GM19438 (cell line): ENCODE measurements around the gene SHMT2.

Experiments used
- ATAC-seq: cut with Tn5 transposase; IDR thresholded peaks from one replicate; pipeline ENCODE4 v1.9.1; 2021; ENCODE audit warnings: low read depth; ENCODE audit not compliant: unreplicated experiment

The SHMT2 gene

DNA sequence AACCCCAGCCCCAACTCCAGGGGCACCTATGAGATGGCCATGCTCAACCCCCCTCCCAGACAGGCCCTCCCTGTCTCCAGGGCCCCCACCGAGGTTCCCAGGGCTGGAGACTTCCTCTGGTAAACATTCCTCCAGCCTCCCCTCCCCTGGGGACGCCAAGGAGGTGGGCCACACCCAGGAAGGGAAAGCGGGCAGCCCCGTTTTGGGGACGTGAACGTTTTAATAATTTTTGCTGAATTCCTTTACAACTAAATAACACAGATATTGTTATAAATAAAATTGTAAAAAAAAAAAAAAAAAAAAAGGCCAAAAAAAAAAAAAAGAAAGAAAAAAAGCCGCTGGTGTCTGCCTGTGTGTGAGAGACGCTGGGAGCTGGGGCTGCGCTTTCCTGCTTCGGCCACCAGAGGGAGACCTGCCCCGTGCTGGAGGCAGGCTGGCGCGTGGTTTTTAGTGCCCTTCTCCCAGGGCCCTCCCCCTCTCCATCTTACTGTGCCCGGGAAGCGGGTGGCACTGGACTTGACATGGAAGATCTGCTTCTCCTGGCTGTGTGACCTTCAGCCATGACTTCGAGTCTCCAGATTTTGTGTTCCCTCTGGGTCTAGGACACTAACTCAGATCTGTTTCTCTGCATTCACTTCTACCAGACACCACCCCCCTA, 16.3 kb upstream of the SHMT2 start:
- ATAC-seq = no peak

DNA sequence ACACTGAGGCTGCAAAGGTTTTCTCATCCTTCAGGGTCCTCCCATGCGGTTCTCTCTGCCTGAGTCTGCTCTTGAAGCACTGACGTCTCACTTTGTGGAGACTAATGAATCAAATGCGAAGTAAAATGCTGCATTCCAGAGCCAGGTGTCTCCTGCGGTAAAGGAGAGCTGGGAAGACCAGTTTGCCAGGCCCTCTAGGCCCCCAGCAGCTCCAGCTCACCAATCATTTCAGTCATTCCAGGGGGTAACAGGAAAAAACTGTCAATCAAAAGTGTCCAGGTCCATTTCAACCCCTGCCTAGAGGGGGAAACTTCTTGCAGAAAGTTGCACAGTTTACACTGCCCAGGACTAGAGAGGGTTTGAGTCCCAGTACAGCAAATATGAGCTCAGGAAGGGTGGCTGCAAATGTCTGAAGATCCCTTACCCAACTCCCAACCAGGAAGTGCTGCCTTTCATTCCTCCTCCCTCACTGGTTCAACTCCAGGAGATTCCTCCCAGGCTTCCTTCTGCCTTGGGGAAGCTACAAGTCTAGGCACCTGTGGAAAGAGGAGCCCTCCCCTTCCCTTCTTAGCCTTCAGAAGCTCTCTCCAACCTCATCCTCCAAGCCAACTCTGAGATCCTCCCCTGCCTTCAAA, 15.6 kb upstream of the SHMT2 start:
- ATAC-seq = no peak

DNA sequence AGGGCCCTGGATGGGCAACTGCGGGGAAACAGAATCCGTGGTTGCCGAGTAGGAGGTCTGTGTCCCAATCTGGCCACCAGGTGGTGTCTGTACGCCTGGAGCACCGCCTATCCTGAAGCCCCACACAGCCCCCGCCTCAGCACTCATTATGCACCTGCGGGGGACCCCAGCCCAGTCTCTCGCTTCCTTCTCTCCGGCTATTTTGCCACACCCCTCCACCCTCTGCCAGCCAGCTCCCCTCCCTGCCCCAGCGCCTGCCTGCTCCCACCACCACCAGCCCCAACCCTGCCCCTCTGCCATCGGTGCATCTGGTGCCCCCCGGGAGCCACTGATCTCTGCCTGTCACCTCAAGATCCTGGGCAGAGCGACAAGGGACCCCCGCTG, 15.1 kb upstream of the SHMT2 start:
- peak; percentile 40 for ATAC-seq

DNA sequence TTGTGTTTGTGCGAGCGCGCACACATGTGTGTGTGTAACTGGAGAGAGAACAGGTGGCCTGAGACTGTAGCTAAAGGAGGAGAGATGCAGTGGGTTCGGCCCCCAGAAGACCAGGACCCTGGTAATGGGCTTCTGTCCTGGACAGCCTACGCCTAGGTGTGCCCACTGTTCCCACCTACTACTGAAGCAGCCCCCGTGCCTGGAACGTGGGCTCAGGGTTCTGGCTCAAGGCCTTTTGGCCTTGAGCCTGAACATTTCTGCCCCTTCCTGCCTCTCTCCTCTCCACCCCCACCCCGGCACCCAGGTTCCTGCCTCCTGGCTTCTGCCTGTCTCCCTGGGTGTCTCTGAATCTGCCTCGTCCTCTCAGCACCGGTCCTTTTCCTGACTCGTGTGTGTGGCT, 14.4 kb upstream of the SHMT2 start:
- no peak for ATAC-seq

DNA sequence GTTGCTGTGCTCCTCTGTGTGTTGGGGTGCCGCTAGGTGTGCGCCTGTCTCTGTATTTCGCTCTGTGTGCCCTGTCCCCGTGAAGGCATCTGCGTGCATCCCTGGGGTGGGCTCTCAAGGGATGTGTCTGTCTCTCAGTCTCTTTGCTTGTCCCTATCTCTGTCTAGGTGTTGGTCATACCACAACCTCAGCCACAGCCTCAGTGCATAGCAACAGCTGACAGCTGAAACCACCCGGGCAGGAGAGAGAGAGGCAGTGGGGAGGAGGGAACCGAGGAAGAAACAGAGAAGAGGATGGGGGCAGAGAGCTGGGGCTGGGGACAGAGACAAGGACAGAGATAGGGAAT, 13.9 kb upstream of the SHMT2 start:
- no peak for ATAC-seq

DNA sequence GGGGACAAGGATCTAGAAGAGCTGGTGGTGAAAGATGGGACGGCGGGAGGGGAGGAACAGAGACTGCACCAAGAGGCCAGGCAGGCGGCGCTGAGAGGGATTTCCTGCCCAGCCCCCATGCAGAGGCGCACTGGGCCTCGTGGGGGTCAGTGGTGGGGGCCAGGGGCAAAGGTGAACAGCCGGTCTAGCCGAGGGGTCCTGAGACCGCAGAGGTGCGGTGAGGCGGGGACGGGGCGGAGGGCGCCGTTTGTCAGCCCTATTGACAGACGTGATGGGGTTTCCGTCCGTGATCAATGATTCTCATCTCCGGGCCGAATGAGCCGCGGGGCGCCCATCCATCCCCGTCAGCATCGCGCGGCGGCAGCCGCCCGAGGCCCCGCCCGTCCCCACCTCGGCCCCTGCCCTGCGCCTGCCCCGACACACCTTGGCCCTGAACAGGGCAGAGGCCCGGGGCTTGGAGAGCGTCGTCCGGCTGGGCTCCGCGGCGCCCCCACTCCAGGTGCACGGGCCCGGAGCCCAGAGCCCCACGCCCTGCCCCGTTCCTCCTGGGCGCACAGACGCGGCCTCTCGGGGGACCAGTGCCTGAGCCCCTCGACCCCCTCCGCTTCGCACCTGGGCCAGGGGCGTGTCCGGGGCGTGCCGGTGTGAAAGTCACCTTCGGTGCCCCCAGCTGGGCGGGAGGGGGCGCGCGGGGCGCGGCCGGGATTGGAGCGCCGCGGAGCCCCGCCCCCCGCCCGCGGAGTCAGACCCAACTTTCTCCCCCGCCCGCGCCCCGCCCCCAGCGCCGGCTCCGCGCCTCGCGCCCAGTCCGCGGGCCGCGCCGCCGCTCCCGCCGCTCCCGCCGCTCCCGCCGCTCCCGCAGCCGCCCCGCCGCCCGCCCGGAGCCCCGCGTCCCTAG, 13.2 kb upstream of the SHMT2 start, which contains the start of gene NXPH4:
NXPH4 (plus strand) TSS at position 781 of the 898 bp plus-strand sequence. CDS start 176 bp downstream, outside the sequence.
- no peak for ATAC-seq

DNA sequence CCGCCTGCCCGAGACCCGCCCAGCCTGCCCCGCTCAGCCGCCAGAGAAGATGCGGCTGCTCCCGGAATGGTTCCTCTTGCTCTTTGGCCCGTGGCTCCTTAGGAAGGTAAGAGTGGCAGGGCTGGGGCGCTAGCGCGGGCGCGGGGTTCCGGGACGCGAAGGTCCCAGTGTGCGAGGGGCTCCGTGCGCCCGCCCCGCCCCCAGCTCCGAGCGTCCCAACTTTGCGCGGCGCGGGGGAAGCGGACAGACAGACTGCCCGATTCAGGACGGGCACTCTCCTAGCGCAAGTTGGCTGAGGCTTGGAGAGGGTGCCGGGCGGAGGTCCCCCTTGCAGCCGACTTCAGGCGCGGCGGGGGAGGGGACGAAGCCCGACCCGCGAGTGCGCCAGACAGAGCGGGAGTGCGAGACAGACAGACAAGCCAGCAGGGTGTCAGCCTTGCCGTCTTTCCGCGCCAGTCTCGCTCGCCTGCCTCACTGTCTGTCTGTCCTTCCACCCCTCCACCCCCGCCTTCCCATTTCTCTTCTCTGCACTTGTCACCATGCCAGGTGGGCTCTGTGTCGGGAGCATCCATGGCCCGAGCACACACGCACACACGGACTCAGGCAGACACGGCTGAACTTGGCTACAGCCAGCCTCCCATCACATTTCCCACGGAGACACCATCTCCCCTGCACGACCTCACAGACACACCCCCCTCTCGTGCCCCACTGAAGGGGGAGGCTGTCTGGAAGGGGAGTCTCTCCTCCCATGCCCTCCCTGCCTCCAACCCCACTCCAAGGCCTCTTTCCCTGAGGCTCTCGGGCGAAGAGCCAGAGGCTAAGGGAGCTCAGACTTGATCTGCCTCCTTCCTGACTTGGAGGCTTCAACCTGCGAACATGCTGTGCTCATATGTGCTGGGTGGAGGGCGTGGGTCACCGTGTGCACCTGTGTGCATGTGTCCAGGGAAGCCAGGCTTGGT, 12.3 kb upstream of the SHMT2 start:
- no peak for ATAC-seq

DNA sequence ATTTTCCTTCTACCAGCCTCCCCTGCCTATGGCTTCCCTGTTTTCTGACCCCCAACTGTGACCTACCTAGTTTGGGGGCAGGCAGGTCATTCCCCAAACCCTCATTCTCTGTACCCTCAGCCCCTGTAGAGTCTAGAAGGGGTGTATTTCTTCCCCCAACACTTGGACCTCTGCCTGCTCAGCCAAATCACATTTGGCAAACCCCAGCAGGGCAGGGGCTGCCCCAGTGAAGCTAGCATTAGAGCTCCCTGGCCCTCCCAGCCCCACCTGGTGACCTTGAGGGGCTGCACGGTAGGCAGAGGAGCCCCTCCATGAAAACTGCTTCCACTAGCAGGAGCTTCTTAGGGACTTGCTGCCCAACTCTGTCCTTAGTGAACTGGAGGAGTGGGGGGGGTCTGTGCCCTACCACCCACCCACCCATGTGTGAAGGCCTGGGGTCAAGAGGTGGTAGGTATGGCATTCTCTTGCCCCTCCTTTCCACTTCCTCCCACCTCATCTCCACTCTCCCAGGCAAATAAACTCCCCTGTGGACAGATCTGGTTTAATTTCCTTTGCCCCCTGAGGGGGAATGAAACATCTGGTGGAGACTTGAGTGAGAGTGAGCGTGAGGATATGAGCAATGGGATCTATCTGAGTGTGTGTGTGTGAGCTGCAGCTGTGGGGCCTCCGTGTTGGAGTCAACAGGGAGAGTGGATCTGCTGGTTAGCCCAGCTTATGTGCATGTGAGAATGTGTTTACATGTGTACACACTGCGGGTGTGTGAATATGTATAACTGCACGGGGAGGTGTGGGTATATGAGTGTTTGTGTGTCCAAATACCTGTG, 11.3 kb upstream of the SHMT2 start:
- no peak for ATAC-seq

DNA sequence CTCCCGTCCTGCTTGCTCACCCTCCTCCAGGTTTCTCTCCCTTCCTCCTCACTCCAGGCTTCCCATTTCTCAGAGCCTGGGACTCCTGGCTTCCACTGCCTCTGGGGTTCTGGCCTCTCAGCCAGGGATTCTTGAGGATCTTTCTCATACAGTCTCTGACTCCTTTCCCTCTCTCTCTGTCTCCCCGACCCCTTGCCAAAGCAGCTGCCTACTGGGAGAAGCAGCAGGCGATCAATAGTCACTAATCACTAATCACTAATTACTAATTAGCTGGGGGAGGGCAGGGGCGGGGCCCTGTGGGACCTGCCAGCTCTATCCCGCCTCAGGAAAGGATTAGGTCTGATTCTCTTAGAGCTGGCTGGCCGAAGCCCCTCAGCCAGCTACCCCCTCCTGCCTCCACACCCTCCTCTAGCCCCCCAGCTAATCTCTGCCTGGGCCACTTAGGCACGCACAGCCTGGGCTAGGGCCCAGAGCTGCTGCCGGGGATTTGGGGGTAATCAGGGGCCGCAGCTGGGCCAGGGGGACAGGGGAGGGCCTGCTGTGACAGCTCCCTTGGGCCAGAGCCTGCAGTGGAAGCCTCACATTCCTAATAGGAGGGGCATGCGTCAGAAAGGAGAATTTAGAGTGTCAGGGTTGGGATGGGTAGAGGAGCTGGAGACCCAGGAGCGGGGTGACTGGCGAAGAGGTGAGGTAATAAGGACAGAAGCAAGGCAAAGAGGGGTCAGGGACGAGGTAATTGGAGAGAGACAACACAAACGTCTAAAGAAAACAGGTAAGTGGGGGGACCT, 10.1 kb upstream of the SHMT2 start:
- ATAC-seq = no peak

DNA sequence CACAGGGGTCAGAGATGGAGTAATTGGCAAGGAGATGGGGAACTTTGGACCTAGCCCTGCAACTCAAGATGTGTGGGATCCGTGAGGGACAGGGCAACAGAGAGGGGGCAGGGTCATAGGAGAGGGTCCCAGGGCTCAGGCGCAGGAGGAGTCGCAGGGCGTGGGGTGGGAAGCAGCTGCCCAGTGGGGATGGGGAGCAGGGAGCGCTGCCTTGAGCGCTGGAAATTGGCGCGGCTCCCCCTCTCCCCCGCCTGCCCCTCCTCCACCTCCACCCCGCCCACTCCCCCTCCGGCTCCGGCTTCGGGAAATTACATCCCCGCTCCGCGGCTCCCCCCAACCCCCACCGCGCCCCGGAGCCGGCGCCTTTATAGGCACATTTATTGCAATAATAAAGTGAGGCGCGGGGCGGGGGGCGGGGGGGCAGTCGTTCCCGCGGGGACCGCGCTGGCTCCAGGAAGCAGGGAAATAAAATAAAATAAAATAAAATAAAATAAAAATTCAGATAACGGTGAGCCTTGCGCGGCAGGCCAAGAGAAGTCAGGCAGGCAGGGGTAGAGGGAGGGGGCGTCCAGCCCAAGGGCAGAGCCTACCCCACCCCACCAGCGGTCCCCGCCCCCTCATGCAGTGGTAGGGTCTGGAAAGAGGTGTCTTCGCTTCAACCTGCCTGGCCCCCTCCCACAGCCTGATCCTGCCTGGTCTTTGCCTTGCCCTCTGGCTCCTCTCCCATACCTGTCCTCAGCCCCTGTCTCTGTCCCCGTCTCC, 9.3 kb upstream of the SHMT2 start:
- ATAC-seq = no peak

DNA sequence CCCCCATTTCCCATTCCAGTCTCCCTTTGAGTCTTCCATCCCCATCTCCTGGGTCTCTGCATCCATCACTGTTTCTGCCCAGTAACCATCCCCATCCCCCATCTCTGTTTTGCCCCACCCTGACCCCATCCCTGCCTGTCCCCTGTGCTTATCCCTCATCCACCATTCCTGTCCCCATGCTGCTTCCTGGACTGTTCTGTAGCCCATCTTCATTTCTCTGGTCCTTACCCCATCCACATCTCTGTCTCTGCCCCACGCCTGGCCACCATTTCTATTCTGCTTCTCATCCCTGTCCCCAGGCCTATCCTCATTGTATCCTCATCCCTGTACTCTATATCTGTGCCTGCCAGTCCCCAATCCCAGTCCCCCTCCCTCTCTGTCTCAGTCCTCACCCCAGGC, 8.7 kb upstream of the SHMT2 start:
- no peak for ATAC-seq

DNA sequence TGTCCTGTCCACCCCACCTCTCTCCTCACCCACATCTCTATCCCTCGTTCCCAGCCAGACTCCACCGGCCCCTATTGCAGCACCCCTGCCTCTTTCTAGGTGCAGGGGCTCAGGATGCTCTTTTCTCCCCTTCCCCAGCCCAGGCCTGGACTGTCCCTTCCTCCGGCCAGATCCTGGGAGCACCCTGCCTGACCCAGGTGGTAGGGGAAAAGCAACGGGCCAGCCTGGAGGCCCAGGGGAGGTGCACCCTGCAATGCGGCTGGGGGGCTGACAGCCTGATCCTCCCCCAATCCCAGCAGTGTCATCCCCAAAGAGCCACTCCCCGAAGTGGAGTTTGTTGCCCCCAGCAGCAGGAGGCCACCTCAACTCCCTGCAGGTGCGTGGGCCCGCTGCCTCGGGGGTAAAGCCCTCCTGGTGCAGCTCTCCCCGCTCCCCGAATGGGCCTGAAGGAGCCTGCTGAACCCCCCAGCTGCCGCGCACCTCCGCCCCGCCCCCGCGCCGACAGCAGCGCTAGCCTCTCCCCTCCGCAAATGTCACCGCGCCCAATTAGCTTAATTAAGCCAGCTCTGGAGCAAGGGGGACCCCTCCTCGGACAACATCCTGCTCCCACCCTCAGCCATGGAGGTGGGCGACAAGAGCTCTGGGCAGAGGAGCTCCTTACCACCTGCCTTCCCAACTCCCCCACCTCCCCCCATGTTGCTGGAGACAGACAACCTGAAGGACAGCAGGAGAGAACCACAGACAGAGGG, 8.2 kb upstream of the SHMT2 start:
- ATAC-seq = no peak

DNA sequence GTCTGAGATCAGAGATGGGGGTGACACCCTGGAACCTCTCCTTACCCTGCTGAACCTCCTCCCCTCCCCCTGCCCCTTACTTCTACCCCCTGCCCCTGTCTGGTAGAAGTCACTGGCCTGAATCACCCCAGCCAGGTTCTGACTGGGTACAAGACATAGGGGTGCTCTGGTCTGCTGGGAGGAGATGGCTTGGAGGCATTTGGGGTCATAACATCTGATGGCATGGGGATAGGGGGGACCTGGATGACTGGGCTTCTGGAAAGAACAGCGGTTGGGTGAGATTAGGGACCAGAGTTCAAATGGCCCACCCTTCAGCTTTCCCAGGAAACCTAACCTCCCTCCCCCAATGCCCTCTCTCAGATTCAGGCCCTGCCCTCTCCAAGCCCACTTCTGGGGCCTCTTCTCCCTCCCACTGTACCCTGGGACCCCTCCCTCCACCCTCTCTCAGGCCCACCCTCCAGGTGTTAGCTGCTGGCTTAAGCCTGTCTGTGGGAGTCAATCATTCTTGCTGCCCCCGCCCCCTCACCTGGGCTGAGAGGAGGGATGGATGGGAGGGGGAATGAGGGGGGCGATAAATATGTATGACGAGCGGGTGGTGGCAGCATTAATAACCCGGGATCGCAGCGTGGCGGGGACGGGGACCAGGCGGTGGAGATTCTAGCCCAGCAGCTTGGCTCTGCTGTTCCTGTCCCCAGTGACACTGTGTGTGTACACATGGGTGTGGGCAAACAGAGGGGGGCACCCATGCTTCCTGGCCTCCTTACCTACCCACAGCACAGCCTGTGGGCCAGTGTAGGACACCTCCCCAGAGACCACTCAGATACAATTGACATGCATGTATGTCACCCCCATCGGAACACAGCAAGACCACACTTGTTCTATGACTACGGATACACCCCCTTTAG, 7.0 kb upstream of the SHMT2 start:
- ATAC-seq = no peak

DNA sequence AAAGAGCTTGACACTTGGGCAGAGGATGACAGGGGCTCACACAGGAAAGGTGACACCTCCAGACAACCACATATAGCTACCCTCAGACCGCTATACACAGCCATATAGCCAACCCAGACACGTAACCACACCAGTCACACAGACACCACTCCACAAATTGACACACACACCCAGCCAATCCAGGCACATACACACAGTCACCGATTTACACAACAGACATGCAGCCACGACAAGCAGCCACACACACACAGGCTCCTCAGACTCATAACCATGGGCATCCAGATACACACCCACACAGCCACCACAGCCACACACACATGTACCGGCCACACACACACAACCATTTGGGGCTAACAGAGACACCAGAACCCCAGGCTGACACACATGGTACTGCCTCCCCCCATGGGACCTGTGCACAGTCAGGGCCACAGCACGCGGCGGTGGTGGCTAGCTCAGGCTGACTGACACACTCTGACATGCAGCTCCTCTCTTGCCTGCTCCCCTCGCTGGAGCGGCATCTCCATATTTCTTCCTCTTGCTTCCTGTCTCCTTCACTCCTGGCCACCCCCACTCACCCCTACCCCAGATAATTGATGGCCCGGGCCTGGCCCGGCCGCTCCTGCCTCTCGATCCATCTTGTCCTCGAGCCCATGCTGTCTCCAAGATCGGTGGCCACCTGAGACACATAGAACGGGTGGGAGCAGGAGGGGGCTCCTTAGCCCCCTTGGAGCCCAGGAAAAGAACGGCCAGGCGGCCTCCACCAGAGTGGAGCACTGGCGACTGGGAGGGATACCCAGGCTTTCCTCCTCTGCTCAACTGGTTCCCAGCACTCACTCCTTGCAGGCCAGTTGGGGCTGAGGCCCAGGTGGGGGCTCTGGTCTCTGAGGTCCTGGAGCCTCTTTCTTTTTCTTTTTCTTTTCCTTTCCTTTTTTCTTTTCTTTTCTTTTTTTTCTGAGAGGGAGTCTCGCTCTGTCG, 6.0 kb upstream of the SHMT2 start:
- no peak for ATAC-seq

DNA sequence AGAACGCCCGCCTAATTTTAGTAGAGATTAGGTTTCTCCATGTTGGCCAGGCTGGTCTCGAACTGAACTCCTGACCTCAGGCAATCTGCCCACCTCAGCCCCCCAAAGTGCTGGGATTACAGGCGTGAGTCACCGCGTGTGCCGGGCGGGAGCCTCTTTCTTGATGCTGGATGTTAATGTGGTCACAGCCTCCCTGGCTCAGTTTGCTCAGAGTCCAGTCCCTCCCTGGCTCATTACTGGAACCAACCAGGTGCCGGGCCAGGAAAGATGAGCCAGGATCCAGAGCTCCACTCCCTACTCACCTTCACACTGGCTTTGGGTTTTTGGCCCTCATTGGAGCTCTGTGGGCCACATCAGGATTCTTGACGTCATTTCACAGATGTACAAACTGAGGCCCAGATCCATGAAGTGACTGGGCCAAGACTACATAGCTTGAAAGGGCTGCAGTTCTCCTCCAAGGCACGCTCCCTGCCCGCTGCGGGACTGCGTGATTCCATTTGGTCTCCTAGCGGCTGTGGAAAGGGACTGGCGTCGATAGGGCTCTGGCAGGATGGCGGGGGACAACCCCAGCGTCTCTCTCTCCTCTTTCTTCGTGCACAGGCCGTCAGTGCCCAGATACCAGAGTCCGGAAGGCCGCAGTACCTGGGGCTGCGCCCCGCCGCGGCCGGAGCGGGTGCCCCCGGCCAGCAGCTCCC, 5.1 kb upstream of the SHMT2 start:
- ATAC-seq = no peak
